K562 (cell line): ENCODE measurements around the gene PSMD8. TPM values are rescaled to one million over a fixed set of nuclear protein-coding genes. Genes with fewer than 3 reads are reported as not detected.

ENCODE experiments used
- ELF2 ChIP-seq: fragments of 250-450 bp; sonication (Bioruptor Pico); IDR thresholded peaks from 2 replicates; pipeline ENCODE4 v1.5.0; 2021; ENCODE audit warnings: mild to moderate bottlenecking
- FOXJ3 ChIP-seq: sonication (generic); formaldehyde crosslinking; IDR thresholded peaks from 2 replicates; pipeline ENCODE4 v1.4.0; 2020; ENCODE audit warnings: mild to moderate bottlenecking, missing genetic modification reagents
- L3MBTL2 ChIP-seq: fragments of 450-650 bp; IDR thresholded peaks from 2 replicates; pipeline ENCODE4 v1.6.1; 2016; ENCODE audit warnings: mild to moderate bottlenecking, moderate library complexity
- SMARCA4 ChIP-seq: fragments of 450-650 bp; IDR thresholded peaks from 2 replicates; pipeline ENCODE4 v1.6.1; 2016
- TEAD1 ChIP-seq, 2 experiments: fragments of 450-650 bp in 1 of 2; sonication (generic) in 1 of 2; formaldehyde crosslinking; IDR thresholded peaks; 2 replicates each; pipeline versions ENCODE4 v1.4.0 to v1.8.0; 2020 to 2022; ENCODE audit warnings: mild to moderate bottlenecking in 2 of 2, missing genetic modification reagents in 1 of 2
- TGIF2 ChIP-seq: sonication (generic); formaldehyde crosslinking; IDR thresholded peaks from 2 replicates; pipeline ENCODE4 v1.8.1; 2022; ENCODE audit warnings: mild to moderate bottlenecking, missing genetic modification reagents, moderate library complexity
- ZNF507 ChIP-seq: conservative IDR thresholded peaks from 2 replicates; pipeline ENCODE4 v1.6.1; 2017; ENCODE audit warnings: missing genetic modification characterization, missing compliant biosample characterization
- ZNF79 ChIP-seq: fragments of 250-450 bp; sonication (Bioruptor Pico); IDR thresholded peaks from 2 replicates; pipeline ENCODE4 v1.4.0; 2020; ENCODE audit warnings: low read depth, mild to moderate bottlenecking, moderate library complexity
- polyA plus RNA-seq, 8 experiments: library from polyadenylated mRNA; depleted of rRNA in 4 of 8; stranded (reverse) in 5 of 8; unstranded in 3 of 8; fragments of >200 nt; fragmentation: Nextera tagmentation in 2 of 8; fragmentation: Illumina TruSeq in 1 of 8; extraction: Ambion mirVana in 2 of 8; extraction: Trizol in 1 of 8; gene quantifications; 2 replicates each; pipeline versions ENCODE4 v1.2.1 to v1.2.3, GENCODE V29; 2011 to 2014; ENCODE audit warnings: inconsistent platforms in 1 of 8, missing spikeins in 1 of 8
- total RNA-seq, 7 experiments: library from RNA; depleted of rRNA in 6 of 7; stranded (reverse); fragments of >200 nt in 6 of 7; fragmentation: Illumina TruSeq in 2 of 7; extraction: Trizol in 2 of 7; gene quantifications; 2 replicates each; pipeline versions ENCODE4 v1.2.1 to v1.2.3, GENCODE V29; 2011 to 2021; ENCODE audit warnings: low replicate concordance in 1 of 7
- TF ChIP-seq, protein P1 (sequence below): fragments of 450-650 bp; IDR thresholded peaks from 2 replicates; pipeline ENCODE4 v1.6.1; 2016; ENCODE audit warnings: mild to moderate bottlenecking, moderate library complexity

Gene PSMD8
- total and polyA plus RNA-seq, 9 of the 15 experiments (the other 6 are each of a cell fraction or from before 2014, with no cell fraction given), result 130 to 583 (median 315) TPM

GRCh38 chr19:38336638-38337359 lies 37.6 kb upstream of the PSMD8 start (continued):
- TF ChIP-seq, protein P1, sequence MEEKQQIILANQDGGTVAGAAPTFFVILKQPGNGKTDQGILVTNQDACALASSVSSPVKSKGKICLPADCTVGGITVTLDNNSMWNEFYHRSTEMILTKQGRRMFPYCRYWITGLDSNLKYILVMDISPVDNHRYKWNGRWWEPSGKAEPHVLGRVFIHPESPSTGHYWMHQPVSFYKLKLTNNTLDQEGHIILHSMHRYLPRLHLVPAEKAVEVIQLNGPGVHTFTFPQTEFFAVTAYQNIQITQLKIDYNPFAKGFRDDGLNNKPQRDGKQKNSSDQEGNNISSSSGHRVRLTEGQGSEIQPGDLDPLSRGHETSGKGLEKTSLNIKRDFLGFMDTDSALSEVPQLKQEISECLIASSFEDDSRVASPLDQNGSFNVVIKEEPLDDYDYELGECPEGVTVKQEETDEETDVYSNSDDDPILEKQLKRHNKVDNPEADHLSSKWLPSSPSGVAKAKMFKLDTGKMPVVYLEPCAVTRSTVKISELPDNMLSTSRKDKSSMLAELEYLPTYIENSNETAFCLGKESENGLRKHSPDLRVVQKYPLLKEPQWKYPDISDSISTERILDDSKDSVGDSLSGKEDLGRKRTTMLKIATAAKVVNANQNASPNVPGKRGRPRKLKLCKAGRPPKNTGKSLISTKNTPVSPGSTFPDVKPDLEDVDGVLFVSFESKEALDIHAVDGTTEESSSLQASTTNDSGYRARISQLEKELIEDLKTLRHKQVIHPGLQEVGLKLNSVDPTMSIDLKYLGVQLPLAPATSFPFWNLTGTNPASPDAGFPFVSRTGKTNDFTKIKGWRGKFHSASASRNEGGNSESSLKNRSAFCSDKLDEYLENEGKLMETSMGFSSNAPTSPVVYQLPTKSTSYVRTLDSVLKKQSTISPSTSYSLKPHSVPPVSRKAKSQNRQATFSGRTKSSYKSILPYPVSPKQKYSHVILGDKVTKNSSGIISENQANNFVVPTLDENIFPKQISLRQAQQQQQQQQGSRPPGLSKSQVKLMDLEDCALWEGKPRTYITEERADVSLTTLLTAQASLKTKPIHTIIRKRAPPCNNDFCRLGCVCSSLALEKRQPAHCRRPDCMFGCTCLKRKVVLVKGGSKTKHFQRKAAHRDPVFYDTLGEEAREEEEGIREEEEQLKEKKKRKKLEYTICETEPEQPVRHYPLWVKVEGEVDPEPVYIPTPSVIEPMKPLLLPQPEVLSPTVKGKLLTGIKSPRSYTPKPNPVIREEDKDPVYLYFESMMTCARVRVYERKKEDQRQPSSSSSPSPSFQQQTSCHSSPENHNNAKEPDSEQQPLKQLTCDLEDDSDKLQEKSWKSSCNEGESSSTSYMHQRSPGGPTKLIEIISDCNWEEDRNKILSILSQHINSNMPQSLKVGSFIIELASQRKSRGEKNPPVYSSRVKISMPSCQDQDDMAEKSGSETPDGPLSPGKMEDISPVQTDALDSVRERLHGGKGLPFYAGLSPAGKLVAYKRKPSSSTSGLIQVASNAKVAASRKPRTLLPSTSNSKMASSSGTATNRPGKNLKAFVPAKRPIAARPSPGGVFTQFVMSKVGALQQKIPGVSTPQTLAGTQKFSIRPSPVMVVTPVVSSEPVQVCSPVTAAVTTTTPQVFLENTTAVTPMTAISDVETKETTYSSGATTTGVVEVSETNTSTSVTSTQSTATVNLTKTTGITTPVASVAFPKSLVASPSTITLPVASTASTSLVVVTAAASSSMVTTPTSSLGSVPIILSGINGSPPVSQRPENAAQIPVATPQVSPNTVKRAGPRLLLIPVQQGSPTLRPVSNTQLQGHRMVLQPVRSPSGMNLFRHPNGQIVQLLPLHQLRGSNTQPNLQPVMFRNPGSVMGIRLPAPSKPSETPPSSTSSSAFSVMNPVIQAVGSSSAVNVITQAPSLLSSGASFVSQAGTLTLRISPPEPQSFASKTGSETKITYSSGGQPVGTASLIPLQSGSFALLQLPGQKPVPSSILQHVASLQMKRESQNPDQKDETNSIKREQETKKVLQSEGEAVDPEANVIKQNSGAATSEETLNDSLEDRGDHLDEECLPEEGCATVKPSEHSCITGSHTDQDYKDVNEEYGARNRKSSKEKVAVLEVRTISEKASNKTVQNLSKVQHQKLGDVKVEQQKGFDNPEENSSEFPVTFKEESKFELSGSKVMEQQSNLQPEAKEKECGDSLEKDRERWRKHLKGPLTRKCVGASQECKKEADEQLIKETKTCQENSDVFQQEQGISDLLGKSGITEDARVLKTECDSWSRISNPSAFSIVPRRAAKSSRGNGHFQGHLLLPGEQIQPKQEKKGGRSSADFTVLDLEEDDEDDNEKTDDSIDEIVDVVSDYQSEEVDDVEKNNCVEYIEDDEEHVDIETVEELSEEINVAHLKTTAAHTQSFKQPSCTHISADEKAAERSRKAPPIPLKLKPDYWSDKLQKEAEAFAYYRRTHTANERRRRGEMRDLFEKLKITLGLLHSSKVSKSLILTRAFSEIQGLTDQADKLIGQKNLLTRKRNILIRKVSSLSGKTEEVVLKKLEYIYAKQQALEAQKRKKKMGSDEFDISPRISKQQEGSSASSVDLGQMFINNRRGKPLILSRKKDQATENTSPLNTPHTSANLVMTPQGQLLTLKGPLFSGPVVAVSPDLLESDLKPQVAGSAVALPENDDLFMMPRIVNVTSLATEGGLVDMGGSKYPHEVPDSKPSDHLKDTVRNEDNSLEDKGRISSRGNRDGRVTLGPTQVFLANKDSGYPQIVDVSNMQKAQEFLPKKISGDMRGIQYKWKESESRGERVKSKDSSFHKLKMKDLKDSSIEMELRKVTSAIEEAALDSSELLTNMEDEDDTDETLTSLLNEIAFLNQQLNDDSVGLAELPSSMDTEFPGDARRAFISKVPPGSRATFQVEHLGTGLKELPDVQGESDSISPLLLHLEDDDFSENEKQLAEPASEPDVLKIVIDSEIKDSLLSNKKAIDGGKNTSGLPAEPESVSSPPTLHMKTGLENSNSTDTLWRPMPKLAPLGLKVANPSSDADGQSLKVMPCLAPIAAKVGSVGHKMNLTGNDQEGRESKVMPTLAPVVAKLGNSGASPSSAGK, result peak; percentile 76
- TF ChIP-seq ZNF507 (tag) (no peak), TEAD1 (CRISPR knock-in tag; IDR thresholded peaks at IDR 0.05) (peak in 1 of 2 experiments; percentile 64; a peak in 1 of 4 replicates), L3MBTL2 (peak; percentile 88), ELF2 (CRISPR knock-in tag) (no peak), TGIF2 (CRISPR knock-in tag) (no peak), ZNF79 (CRISPR knock-in tag) (no peak), SMARCA4 (peak; percentile 41; the same call in 1 of the 2 replicates), FOXJ3 (CRISPR knock-in tag) (no peak)
